Measurements from ENCODE around the gene C4BPB.

DNA sequence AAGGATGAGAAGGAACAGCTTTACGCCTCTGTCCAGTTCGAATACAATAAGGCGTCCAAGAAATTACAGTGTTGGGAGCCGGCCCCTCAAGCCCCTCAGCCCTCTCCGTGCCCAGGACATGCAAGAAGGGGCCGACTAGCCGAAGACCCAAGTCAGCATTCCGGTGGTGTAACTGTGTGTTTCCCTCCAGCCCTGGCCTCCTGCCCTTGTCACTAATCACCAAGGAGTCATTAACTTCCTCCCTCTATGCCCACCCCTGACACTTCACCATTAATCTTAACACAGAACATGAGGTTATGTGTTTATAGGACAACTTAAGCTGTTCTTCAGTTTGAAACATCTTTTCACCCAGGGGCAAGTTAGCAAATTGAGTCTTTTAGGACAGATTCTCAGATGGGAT is 16.4 kb upstream of the C4BPB start:
- TF ChIP-seq, protein P1, sequence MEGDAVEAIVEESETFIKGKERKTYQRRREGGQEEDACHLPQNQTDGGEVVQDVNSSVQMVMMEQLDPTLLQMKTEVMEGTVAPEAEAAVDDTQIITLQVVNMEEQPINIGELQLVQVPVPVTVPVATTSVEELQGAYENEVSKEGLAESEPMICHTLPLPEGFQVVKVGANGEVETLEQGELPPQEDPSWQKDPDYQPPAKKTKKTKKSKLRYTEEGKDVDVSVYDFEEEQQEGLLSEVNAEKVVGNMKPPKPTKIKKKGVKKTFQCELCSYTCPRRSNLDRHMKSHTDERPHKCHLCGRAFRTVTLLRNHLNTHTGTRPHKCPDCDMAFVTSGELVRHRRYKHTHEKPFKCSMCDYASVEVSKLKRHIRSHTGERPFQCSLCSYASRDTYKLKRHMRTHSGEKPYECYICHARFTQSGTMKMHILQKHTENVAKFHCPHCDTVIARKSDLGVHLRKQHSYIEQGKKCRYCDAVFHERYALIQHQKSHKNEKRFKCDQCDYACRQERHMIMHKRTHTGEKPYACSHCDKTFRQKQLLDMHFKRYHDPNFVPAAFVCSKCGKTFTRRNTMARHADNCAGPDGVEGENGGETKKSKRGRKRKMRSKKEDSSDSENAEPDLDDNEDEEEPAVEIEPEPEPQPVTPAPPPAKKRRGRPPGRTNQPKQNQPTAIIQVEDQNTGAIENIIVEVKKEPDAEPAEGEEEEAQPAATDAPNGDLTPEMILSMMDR (conservative IDR thresholded peaks at IDR 0.05; ENCODE audit: low read depth, low read length): no peak
- no peak for TF ChIP-seq EZH2 (IDR thresholded peaks at IDR 0.05; ENCODE audit: borderline replicate concordance, low read depth, low read length, poor library complexity, severe bottlenecking)
